GM21786 (cell line): ENCODE data around the gene SLC16A3.

Experiments used
- ATAC-seq: cut with Tn5 transposase; IDR thresholded peaks from one replicate; pipeline ENCODE4 v1.9.1; 2021; ENCODE audit not compliant: unreplicated experiment

SLC16A3 gene

DNA sequence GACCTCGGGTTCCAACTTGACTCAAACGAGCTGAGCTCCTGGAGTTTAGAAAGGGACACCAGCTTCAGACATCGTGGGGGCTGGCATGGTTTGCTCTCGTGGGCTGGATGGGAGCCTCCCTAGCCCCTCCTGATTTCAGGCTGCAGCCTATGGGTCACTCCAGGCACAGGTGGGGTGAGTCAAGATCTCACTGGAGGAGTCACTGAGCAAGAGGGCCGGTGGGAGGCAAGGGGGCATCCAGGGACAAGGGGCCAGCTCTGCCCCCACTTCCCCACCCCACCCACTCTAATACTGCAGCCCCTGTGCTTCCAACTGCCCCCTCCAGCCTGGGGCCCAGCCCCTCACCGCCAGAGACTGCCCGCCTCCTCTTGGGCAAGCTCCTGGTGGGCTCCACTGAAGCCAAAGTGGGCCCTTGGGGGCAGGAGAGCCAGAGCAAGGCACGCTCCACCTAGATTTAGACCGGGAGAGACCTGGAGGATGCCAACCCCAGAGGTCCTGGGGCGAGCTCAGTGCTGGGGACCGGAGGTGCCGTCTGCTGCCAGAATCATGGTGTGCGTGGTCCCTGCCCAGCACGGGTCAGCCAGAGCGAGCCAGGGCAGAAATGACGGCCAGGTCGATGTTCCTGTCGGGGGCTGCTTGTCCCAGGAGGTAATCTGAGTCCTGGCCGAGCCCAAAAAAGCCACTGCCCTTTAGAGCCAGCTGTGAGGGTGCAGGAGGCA lies 6.4 kb downstream of the SLC16A3 start:
- no peak for ATAC-seq

DNA sequence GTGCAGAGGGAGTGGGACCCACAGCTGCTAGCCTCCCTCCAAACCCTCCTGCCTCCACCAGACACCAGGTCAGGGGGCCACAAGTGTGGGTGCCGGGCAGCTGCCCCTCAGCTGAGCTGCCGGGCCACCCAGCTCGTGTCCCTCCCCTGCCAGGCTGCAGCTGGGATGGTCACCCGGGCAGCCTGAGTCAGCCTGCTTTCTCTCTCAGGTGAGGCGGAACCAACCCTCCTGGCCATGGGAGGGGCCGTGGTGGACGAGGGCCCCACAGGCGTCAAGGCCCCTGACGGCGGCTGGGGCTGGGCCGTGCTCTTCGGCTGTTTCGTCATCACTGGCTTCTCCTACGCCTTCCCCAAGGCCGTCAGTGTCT lies 6.9 kb downstream of the SLC16A3 start:
- no peak for ATAC-seq

- no peak for ATAC-seq
Measured at GRCh38 chr17:82236142-82236971, 7.5 kb downstream of the SLC16A3 start.

DNA sequence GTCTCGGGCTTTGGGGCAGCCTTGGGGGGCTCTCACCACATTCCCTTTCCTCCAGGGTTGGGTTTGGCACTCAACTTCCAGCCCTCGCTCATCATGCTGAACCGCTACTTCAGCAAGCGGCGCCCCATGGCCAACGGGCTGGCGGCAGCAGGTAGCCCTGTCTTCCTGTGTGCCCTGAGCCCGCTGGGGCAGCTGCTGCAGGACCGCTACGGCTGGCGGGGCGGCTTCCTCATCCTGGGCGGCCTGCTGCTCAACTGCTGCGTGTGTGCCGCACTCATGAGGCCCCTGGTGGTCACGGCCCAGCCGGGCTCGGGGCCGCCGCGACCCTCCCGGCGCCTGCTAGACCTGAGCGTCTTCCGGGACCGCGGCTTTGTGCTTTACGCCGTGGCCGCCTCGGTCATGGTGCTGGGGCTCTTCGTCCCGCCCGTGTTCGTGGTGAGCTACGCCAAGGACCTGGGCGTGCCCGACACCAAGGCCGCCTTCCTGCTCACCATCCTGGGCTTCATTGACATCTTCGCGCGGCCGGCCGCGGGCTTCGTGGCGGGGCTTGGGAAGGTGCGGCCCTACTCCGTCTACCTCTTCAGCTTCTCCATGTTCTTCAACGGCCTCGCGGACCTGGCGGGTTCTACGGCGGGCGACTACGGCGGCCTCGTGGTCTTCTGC lies 8.4 kb downstream of the SLC16A3 start:
- ATAC-seq: no peak

DNA sequence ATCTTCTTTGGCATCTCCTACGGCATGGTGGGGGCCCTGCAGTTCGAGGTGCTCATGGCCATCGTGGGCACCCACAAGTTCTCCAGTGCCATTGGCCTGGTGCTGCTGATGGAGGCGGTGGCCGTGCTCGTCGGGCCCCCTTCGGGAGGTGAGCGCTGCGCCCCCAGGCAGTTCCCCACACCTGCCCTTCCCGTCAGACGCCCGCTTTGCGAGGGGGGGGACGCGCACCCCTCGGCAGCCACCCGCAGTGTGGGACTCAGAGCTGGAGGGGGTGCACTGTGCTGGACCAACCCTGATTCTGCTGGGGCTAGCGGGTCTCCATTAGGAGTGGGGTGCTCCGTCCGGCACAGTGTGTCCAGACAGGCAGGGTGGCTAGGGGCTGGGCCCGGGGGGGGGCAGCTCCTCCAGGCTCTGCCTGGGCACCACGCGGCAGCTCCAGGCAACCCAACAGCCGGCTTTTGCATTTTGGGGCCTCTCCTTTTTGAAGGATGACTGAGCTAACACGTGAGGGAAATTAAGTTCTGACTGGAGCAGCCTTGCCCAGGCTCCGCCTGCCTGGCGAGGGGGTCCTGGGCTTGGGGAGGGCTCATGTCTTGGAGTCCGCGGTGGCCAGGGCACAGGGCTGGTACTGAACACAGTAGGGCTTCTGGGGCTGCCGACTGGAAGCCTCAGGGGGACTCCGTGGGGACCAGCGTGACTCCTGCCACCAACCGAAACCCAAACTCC lies 9.1 kb downstream of the SLC16A3 start:
- no peak for ATAC-seq

GRCh38 chr17:82238472-82239201 lies 9.8 kb downstream of the SLC16A3 start:
- ATAC-seq: no peak

DNA sequence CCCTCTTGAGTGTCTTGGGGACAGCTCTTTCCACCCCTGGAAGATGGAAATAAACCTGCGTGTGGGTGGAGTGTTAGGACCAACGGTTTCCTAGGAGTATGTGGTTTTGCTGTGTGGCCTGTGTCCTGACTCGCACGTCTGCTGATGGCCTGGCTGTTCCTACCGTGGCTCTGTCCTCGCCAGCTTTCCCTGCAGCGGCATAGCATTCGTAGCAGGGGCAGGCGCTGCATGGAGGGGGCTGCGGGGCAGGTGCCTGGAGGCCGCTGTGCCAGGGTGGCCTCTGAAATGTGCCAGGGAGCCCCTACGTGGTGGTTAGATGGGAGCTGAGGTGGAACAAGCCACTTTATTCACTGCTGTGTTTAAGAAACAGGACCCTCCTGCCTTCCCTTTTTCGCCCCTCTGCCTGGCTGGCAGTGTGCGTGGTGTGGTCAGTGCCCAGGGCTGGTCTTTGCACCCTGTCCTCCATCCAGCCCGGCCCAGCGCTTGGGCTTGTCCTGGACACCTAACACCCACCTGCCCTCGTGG lies 10.6 kb downstream of the SLC16A3 start:
- ATAC-seq: no peak

DNA sequence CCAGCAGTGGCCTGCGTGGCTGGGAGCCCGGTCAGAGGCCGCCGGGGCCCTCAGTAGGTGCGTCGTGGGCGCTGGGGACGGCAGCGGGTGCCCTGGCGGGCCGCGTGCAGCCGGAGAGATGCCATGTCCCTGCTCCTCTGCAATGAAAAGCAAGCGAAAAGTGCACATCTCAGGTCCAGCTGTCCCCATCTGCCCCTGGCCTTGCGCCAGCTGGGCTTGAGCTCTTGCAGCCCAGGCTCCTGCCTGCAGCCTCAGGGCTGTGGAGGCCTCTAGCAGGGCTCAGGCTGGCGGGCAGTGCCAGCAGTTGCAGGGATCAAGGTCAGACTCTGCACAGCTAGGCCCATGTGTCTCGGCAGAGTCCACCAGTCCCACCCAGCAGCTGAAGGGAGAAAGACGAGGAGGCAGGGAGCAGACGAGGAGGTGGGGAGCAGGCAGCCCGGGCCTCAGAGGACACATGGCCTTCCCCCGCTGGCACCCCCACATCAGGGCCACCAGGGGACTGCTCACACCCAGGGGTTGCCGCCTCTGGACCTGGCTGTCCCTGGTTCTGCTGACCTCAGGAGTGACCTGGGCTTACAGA lies 11.2 kb downstream of the SLC16A3 start:
- ATAC-seq: no peak

GRCh38 chr17:82240506-82241182 lies 11.8 kb downstream of the SLC16A3 start:
- no peak for ATAC-seq

- no peak for ATAC-seq
Measured at GRCh38 chr17:82241183-82241925, 12.5 kb downstream of the SLC16A3 start.

DNA sequence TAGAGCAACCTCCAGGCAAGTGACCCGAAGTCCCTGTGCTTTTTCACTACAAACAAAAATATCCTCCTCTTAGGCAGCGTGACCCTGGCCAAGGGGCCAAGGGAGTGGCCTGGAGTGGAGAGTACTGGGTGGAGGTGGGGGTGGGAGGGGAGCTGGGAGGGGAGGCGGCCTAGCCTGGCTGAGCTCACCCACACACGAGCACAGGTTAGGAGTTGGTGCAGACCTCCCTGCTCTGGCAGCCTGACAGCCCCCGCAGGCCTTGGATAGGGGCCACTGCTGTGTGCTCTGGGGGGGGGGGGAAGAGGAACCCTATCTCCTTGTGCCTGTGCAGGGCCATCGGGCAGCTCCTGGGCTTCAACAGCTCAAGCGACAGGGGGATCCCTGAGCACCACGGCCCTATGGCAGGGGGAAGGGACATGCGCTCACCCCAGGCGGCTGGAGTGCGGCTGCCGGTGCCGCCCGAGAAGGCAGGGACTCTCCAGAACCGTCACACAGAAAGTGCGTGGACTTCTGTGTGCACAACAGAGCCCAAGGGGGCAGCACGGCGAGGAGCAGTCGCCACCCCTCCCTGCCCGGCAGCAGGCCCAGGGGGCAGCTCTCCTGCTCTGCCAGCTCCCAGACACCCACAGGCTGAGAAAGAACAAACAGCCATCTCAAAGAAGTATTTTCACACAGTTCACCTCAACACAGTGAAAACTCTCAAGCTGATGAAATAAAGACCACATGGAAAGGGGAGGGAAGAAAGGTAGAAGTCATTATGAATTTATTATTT lies 13.3 kb downstream of the SLC16A3 start:
- ATAC-seq: no peak

DNA sequence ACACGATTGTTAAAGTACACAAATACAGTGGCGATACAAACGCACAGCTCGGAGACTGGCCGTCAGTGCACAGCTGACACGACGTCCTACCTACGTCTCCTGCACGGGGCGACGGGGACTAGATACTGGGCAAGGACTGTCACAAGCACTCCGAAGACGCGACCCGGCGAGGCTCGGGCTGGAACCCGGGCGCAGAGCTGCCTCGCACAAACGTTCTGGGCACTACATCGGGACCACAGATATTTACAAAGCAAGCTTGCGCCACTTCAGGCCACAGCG lies 13.8 kb downstream of the SLC16A3 start:
- ATAC-seq: no peak

GRCh38 chr17:82242977-82243647 lies 14.3 kb downstream of the SLC16A3 start:
- no peak for ATAC-seq

GRCh38 chr17:82243648-82244412 lies 15.0 kb downstream of the SLC16A3 start:
- ATAC-seq: no peak

DNA sequence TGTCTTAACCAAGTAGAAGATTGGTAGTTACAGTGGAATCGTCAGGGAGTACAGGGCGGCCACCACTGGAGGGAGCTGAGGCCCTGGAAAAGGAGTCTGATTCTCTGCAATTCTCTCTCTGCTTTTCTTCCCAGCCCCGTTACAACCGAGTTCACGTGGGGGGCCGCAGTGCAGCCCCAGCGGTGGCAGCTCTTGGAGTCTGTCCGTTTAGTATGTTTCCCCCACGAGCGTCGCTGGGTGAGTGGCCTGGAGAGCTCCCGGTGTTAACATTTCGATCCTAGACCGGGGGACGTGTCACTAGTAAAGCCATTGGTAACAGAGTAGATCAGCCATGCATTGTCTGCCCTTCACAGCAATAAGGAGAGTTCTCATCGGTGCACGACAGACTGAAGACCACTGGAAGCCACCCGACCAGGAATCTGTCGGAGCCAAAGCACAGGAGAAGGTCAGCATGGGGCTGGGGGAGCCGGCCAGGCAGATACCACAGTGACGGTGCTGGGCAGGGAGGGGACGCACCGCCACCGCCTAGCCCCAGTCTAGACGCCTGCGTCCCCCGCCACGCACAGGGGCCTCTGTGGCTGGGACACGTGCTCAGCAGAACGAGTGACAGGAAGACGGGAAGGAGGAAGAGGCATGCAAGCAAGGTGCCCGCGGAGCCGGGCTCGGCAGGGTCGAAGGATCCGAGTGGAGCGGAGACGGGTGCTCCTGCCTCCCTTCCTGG lies 15.7 kb downstream of the SLC16A3 start:
- no peak for ATAC-seq
